Panc1 (cell line): ENCODE measurements around the gene POU2F1. TPM values are rescaled to one million over a fixed set of nuclear protein-coding genes. Genes with fewer than 3 reads are reported as not detected.

ENCODE experiments used
- ATAC-seq: fragments of 200-7000 bp; cut with Tn5 transposase; 2 replicates; pipeline ENCODE4 v1.9.1; 2020; ENCODE audit warnings: mild to moderate bottlenecking, moderate library complexity
- BruUV-seq: library from RNA; stranded (reverse); fragments of 400-500 nt; replicated peaks from 2 replicates; lab custom pipeline; 2021; lab: Mats Ljungman, UMichigan
- CTCF ChIA-PET: fragments of 300-600 bp; sonication (Branson Sonifier 250); formaldehyde crosslinking; loops from one replicate; lab custom pipeline; 2022; ENCODE audit warnings: antibody characterized with exemption; lab: Charles Lee
- POLR2A ChIA-PET: fragments of 300-600 bp; sonication (Branson Sonifier 250); formaldehyde crosslinking; loops from one replicate; lab custom pipeline; 2022; ENCODE audit warnings: antibody characterized with exemption; lab: Charles Lee
- DNase-seq: peaks from one replicate; pipeline ENCODE4 v3.0.0-alpha.2; 2010; ENCODE audit warnings: low read depth, low spot score
- H3K27ac ChIP-seq: 2 replicates; pipeline ENCODE4 v1.5.1; 2011; ENCODE audit warnings: mild to moderate bottlenecking, low read length, inconsistent platforms
- H3K27me3 ChIP-seq: fragments of 200-500 bp; sonication (Bioruptor generic); 2 replicates; pipeline ENCODE4 v1.6.0; 2014; ENCODE audit warnings: low read length, inconsistent platforms; ENCODE audit not compliant: control insufficient read depth, insufficient read depth
- H3K36me3 ChIP-seq: fragments of 200-500 bp; sonication (Bioruptor generic); 2 replicates; pipeline ENCODE4 v1.5.1; 2014; ENCODE audit warnings: inconsistent platforms, mild to moderate bottlenecking, low read length, moderate library complexity; ENCODE audit not compliant: control insufficient read depth, insufficient read depth
- H3K4me1 ChIP-seq: 2 replicates; pipeline ENCODE4 v1.5.1; 2011; ENCODE audit warnings: inconsistent platforms, mild to moderate bottlenecking, low read length, moderate library complexity; ENCODE audit not compliant: control insufficient read depth, insufficient read depth
- H3K4me3 ChIP-seq, 2 experiments: 2 replicates each; pipeline ENCODE4 v1.5.1; 2011 to 2012; ENCODE audit warnings: low read depth in 2 of 2, low read length in 2 of 2, mild to moderate bottlenecking in 2 of 2, inconsistent platforms in 1 of 2, moderate library complexity in 1 of 2
- H3K9me3 ChIP-seq: fragments of 200-500 bp; sonication (Bioruptor generic); 2 replicates; pipeline ENCODE4 v1.5.1; 2014; ENCODE audit warnings: low read depth, mild to moderate bottlenecking, inconsistent platforms, low read length, moderate library complexity; ENCODE audit not compliant: control insufficient read depth, insufficient read depth
- CTCF ChIP-seq: fragments of 450-650 bp; IDR thresholded peaks from 2 replicates; pipeline ENCODE4 v1.5.1; 2017; ENCODE audit warnings: mild to moderate bottlenecking
- POLR2AphosphoS5 ChIP-seq: IDR thresholded peaks from 2 replicates; pipeline ENCODE4 v1.6.1; 2012; ENCODE audit warnings: mild to moderate bottlenecking, low read depth, low read length, moderate library complexity
- SIN3A ChIP-seq: IDR thresholded peaks from 2 replicates; pipeline ENCODE4 v1.6.1; 2012; ENCODE audit warnings: low read depth, mild to moderate bottlenecking, low read length, moderate library complexity, borderline replicate concordance; ENCODE audit not compliant: insufficient read depth
- TCF7L2 ChIP-seq: IDR thresholded peaks from 2 replicates; pipeline ENCODE4 v1.6.1; 2011; ENCODE audit warnings: mild to moderate bottlenecking, low read depth, low read length, inconsistent platforms
- in situ Hi-C: cut with HindIII; loops from 2 replicates; pipeline ENCODE4 v1.10.0; 2016; ENCODE audit warnings: low sequenced_read_pairs, low pct_unique_long_range_greater_than_20kb
- intact Hi-C: fragments of 100-400 bp; cut with micrococcal nuclease; formaldehyde crosslinking; loops from one replicate; pipeline ENCODE4 v1.10.0; 2022; ENCODE audit not compliant: unreplicated experiment
- total RNA-seq: library from RNA; stranded (reverse); gene quantifications from one replicate; pipeline ENCODE4 v1.2.1, GENCODE V29; 2021; ENCODE audit not compliant: unreplicated experiment
- TF ChIP-seq, protein P1 (sequence below), 2 experiments: IDR thresholded peaks; 2 replicates each; pipeline ENCODE4 v1.6.1; 2011 to 2012; ENCODE audit warnings: low read depth in 2 of 2, control low read depth in 1 of 2, low read length in 1 of 2, mild to moderate bottlenecking in 1 of 2, moderate library complexity in 1 of 2; ENCODE audit not compliant: insufficient read depth in 1 of 2

POU2F1 gene
- total RNA-seq, 1 experiment from 2014 or later = 17.1 TPM

GRCh38 chr1:167294528-167294927 is 73.8 kb downstream of the POU2F1 start:
- H3K4me1 ChIP-seq = peaks cover 3% of the 10 kb centered on the region; the same call in 1 of the 2 replicates
- no peak for ATAC-seq
- ChIA-PET POLR2A (no interaction called here), CTCF (no interaction called here)
- intact Hi-C loops (no loop called here), in situ Hi-C loops (no loop called here)
- no peaks in the 10 kb centered on the region for H3K9me3 ChIP-seq
- no TSS peak for BruUV-seq
- no peaks in the 10 kb centered on the region for H3K27me3 ChIP-seq
- no peaks in the 10 kb centered on the region for H3K36me3 ChIP-seq
- DNase-seq = no peak
- no peak overlapping the region for H3K27ac ChIP-seq
- no peak for TF ChIP-seq TCF7L2
- TF ChIP-seq CTCF = no peak
- TF ChIP-seq SIN3A = no peak
- TF ChIP-seq POLR2AphosphoS5 = no peak
- TF ChIP-seq, protein P1, sequence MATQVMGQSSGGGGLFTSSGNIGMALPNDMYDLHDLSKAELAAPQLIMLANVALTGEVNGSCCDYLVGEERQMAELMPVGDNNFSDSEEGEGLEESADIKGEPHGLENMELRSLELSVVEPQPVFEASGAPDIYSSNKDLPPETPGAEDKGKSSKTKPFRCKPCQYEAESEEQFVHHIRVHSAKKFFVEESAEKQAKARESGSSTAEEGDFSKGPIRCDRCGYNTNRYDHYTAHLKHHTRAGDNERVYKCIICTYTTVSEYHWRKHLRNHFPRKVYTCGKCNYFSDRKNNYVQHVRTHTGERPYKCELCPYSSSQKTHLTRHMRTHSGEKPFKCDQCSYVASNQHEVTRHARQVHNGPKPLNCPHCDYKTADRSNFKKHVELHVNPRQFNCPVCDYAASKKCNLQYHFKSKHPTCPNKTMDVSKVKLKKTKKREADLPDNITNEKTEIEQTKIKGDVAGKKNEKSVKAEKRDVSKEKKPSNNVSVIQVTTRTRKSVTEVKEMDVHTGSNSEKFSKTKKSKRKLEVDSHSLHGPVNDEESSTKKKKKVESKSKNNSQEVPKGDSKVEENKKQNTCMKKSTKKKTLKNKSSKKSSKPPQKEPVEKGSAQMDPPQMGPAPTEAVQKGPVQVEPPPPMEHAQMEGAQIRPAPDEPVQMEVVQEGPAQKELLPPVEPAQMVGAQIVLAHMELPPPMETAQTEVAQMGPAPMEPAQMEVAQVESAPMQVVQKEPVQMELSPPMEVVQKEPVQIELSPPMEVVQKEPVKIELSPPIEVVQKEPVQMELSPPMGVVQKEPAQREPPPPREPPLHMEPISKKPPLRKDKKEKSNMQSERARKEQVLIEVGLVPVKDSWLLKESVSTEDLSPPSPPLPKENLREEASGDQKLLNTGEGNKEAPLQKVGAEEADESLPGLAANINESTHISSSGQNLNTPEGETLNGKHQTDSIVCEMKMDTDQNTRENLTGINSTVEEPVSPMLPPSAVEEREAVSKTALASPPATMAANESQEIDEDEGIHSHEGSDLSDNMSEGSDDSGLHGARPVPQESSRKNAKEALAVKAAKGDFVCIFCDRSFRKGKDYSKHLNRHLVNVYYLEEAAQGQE (IDR thresholded peaks at IDR 0.05; ENCODE audit: insufficient read depth in 1 of 2, low read depth in 2 of 2, low read length in 1 of 2) = no peak
- no peak overlapping the region for H3K4me3 ChIP-seq

DNA sequence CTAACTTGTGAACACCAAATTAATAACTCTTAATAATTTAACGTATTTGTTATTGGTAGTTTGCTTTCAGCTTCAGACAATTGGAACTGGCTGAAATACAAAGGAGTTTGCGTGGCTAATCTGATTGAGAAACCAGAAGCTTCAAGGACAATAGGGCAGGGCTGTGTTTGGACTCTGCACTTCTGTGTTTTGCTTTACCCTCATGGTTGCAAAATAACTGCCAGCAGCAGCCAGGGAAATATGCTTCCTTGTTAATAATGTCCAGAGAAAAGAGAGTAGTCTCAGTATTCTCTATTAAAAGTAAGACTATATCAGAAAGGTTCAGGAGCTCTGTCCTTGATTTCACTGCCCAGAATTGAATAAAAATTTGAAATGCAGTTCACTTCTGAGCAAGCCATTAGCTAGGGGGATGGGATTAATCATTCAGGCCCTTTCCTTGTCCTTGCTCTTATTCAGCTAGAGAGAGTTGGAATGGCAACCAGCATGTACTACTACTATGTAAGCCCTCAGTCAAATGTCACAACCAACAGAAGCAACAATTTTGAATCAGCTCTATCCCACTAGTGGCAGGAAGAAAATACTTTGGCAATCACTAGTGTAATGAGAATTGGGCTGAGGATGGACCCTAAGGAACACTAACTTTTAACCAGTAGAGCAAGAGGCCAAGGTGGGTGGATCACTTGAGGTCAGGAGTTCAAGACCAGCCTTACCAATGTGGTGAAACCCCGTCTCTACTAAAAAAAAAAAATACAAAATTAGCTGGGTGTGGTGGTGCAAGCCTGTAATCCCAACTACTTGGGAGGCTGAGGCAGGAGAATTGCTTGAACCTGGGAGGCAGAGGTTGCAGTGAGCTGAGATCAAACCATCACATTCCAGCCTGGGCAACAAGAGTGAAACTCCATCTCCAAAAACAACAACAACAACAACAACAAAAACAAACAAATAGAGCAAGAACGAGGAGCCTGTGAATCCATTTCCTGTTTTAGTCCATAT is 76.8 kb downstream of the POU2F1 start:
- H3K27me3 ChIP-seq = no peaks in the 10 kb centered on the region
- TF ChIP-seq TCF7L2 (no peak), CTCF (no peak)
- H3K4me1 ChIP-seq = peaks cover 3% of the 10 kb centered on the region; the same call in 1 of the 2 replicates
- H3K9me3 ChIP-seq = no peaks in the 10 kb centered on the region
- in situ Hi-C loops (no loop called here), intact Hi-C loops (no loop called here)
- no TSS peak for BruUV-seq
- H3K4me3 ChIP-seq = no peak overlapping the region
- ATAC-seq = no peak
- ChIA-PET CTCF (interaction anchor here (0.8 kb wide), 1 partner anchor 30 kb away, joined by 3 read pairs; no protein-coding TSS in a partner anchor), POLR2A (no interaction called here)
- no peak overlapping the region for H3K27ac ChIP-seq
- DNase-seq = no peak
- H3K36me3 ChIP-seq = no peaks in the 10 kb centered on the region
